ENCODE results near the gene CAPNS1.

DNA sequence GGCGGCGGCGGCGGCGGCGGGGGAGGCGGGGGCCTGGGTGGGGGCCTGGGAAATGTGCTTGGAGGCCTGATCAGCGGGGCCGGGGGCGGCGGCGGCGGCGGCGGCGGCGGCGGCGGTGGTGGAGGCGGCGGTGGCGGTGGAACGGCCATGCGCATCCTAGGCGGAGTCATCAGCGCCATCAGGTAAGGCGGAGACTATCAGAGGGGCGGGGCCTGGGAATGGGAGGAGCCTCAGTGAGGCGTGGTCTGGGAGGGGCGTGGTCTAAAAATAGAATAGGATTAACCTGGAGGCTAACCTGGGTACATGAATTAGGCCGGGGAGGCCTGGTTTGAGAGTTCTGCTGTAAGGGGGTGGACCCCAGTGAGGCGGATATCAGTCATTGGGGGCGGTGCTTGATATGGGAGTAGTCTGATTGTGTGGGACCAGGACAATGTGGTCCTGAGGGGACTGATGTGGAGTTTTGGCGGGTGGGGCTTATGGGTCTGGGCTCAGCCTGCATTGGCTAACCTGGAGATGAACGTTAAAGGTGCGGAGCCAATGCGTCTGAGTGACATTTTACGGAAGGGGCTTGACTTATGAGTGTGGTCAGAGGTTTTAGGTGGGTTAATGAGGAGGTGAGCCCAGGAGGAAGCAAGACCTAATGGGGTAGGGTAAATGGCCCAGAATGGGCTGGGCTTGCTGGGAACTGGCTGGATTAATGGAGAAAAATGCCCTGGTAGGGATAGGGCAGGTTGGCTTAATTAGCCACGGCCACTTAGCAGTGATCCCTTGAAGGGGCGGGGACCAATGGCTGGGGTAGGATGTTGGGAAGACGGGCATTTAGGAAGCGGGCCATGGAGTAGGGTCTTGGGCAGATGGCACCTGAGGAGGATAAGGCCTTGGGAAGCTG is 1.4 kb downstream of the CAPNS1 start:
- TF ChIP-seq, protein P1, sequence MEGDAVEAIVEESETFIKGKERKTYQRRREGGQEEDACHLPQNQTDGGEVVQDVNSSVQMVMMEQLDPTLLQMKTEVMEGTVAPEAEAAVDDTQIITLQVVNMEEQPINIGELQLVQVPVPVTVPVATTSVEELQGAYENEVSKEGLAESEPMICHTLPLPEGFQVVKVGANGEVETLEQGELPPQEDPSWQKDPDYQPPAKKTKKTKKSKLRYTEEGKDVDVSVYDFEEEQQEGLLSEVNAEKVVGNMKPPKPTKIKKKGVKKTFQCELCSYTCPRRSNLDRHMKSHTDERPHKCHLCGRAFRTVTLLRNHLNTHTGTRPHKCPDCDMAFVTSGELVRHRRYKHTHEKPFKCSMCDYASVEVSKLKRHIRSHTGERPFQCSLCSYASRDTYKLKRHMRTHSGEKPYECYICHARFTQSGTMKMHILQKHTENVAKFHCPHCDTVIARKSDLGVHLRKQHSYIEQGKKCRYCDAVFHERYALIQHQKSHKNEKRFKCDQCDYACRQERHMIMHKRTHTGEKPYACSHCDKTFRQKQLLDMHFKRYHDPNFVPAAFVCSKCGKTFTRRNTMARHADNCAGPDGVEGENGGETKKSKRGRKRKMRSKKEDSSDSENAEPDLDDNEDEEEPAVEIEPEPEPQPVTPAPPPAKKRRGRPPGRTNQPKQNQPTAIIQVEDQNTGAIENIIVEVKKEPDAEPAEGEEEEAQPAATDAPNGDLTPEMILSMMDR (IDR thresholded peaks at IDR 0.05 in 4 of 5, conservative IDR thresholded peaks at IDR 0.05 in 1 of 5): no peak
- TF ChIP-seq POLR2A (IDR thresholded peaks at IDR 0.05): peak; percentile 73 to 74

Data from gastrocnemius medialis (tissue), 4 donors.